Thyroid gland (tissue), 4 donors: ENCODE measurements around the gene RASL12. TPM values are rescaled to one million over a fixed set of nuclear protein-coding genes. Genes with fewer than 3 reads are reported as not detected.
"Not testable (repeated sequence)": the region's sequence is repeated elsewhere in the genome, so short reads cannot be mapped to it uniquely, and the experiment has no call there.

ENCODE experiments used
- DNase-seq, 2 donors: peaks; one replicate each; pipeline ENCODE4 v3.0.0-alpha.2; 2019
- H3K27ac ChIP-seq, 3 donors: fragments of 200-600 bp; sonication (generic); 1 replicate in 2 of 3; 2 replicates in 1 of 3; pipeline ENCODE4 v1.5.1; 2016 to 2019; ENCODE audit warnings: mild to moderate bottlenecking in 1 of 3, moderate library complexity in 1 of 3
- H3K27me3 ChIP-seq: fragments of 200-600 bp; sonication (generic); one replicate; pipeline ENCODE4 v1.5.1; 2019
- H3K36me3 ChIP-seq, 2 donors: fragments of 200-600 bp; sonication (generic); one replicate each; pipeline ENCODE4 v1.5.1; 2016 to 2019
- H3K4me1 ChIP-seq, 2 donors: fragments of 200-600 bp; sonication (generic); one replicate each; pipeline ENCODE4 v1.5.1; 2017 to 2019
- H3K4me3 ChIP-seq, 3 donors: fragments of 200-600 bp; sonication (generic); replicated peaks in 1 of 3; 1 replicate in 2 of 3; 2 replicates in 1 of 3; pipeline ENCODE4 v1.5.1; 2016; ENCODE audit warnings: mild to moderate bottlenecking in 1 of 3
- H3K9me3 ChIP-seq: fragments of 200-600 bp; sonication (generic); one replicate; pipeline ENCODE4 v1.5.1; 2017
- POLR2A ChIP-seq, 2 donors: fragments of 450-650 bp; IDR thresholded peaks; one replicate each; pipeline ENCODE4 v1.6.1; 2017; ENCODE audit warnings: antibody characterized with exemption in 2 of 2, mild to moderate bottlenecking in 2 of 2, moderate library complexity in 1 of 2
- WGBS, 2 donors: methylation state at CpG; one replicate each; pipeline ENCODE4 v1.1.5; 2017; 5-methylcytosine and 5-hydroxymethylcytosine counted together
- intact Hi-C: fragments of 100-400 bp; cut with DNase I; formaldehyde crosslinking; loops from one replicate; pipeline ENCODE4 v1.15.1; 2023
- total RNA-seq, 4 donors: library from RNA; depleted of rRNA; stranded (reverse); fragments of >200 nt; gene quantifications; one replicate each; pipeline ENCODE4 v1.2.3, GENCODE V29; 2016
- TF ChIP-seq, protein P1 (sequence below), 6 experiments: fragments of 200-600 bp in 3 of 6; fragments of 450-650 bp in 3 of 6; sonication (generic) in 3 of 6; IDR thresholded peaks; one replicate each; pipeline ENCODE4 v1.5.1; 2016 to 2019; ENCODE audit warnings: antibody characterized with exemption in 6 of 6, mild to moderate bottlenecking in 2 of 6, inconsistent platforms in 1 of 6, moderate library complexity in 1 of 6

RASL12 gene
- total RNA-seq, 4 donors from 2014 or later = 5.1 to 12.5 (median 7.7) TPM

DNA sequence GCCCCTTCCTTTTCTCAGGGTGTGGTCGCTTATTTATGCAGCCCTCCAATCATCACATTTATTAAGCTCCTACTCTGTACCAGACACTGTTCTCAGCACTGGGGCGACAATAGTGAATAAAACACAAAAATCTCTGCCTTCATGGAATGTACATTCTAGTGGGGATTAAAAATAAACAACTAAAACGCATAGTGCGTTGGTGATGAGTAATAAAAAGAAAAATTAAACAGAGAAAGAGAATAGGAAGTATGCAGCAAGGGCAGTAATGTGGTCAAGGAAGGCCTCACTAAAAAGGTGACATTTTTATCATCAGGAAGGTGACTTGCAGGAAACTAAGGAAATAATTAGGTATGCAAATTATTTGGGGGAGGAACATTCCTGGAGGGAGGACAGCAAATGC lies 17.5 kb downstream of the RASL12 start:
- H3K4me3 ChIP-seq = no peak overlapping the region
- no peaks in the 10 kb centered on the region for H3K27me3 ChIP-seq
- H3K27ac ChIP-seq = no peak overlapping the region
- H3K4me1 ChIP-seq = peaks cover 0 to 11% of the 10 kb centered on the region in 2 donors
- TF ChIP-seq, protein P1, sequence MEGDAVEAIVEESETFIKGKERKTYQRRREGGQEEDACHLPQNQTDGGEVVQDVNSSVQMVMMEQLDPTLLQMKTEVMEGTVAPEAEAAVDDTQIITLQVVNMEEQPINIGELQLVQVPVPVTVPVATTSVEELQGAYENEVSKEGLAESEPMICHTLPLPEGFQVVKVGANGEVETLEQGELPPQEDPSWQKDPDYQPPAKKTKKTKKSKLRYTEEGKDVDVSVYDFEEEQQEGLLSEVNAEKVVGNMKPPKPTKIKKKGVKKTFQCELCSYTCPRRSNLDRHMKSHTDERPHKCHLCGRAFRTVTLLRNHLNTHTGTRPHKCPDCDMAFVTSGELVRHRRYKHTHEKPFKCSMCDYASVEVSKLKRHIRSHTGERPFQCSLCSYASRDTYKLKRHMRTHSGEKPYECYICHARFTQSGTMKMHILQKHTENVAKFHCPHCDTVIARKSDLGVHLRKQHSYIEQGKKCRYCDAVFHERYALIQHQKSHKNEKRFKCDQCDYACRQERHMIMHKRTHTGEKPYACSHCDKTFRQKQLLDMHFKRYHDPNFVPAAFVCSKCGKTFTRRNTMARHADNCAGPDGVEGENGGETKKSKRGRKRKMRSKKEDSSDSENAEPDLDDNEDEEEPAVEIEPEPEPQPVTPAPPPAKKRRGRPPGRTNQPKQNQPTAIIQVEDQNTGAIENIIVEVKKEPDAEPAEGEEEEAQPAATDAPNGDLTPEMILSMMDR (IDR thresholded peaks at IDR 0.05) = no peak
- TF ChIP-seq POLR2A (IDR thresholded peaks at IDR 0.05) = no peak
- no peaks in the 10 kb centered on the region for H3K36me3 ChIP-seq
- DNase-seq = no peak
- 65 to 74% methylated on average over 4 of the region's 4 CpGs for WGBS, 2 donors
- intact Hi-C loops = loop anchor here (5.0 kb wide), 1 partner anchor 52 kb away; no protein-coding TSS in a partner anchor
- no peaks in the 10 kb centered on the region for H3K9me3 ChIP-seq

DNA sequence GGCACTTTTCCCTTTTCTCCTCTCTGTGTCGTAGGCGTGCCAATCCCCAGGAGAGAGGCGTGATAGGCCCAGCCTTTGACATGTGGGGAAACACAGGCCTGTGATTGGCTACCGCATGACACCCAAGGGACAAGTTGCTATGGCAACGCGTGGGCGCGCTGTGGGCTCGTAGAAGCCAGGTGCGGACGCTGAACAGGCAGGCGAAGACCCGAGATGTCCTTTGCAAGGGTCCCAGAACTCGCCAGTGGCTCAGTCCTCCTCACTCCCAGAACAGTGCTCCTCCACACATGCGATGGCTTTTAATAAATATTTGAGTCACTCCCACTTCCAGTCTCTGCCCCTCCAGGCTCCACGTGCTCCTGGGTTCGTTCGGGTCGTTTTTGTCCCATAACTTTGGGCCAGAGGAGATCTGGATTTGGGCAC lies 18.4 kb downstream of the RASL12 start:
- no peak for TF ChIP-seq POLR2A (IDR thresholded peaks at IDR 0.05)
- TF ChIP-seq, protein P1 (IDR thresholded peaks at IDR 0.05) = no peak
- intact Hi-C loops = no loop called here
- Histone ChIP-seq H3K27ac (no peak overlapping the region), H3K4me1 (peaks cover 0 to 11% of the 10 kb centered on the region in 2 donors), H3K9me3 (no peaks in the 10 kb centered on the region), H3K4me3 (peak overlapping the region in 1 of 3 donors; percentile 12), H3K27me3 (no peaks in the 10 kb centered on the region), H3K36me3 (no peaks in the 10 kb centered on the region)
- DNase-seq = peak; percentile 90 to 93
- 9 to 10% methylated on average over 18 to 19 of the region's 19 CpGs for WGBS, 2 donors

DNA sequence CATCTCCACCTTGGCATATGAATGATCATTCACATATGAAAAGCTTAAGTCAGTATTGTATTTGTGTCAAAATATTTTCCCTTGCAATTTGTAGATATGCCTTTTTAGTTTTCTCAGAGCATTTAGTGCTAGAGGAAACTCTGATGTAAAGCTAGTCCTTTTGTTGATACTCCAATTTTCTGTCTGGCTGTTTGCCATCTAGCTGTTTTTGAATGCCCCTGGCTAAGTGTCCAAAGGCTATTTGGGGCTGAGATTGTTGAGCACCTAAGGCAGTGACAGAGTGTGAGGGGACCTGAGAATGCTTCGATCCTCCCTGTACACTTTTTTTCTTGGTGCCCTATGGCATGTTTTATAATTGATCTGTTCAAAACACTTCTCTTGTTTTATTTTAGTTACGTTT lies 19.6 kb downstream of the RASL12 start:
- DNase-seq = no peak
- WGBS, 2 donors = 42 to 52% methylated on average over 2 of the region's 2 CpGs
- Histone ChIP-seq H3K36me3 (no peaks in the 10 kb centered on the region), H3K4me1 (peaks cover 0 to 9% of the 10 kb centered on the region in 2 donors), H3K27ac (no peak overlapping the region), H3K9me3 (no peaks in the 10 kb centered on the region), H3K4me3 (no peak overlapping the region), H3K27me3 (no peaks in the 10 kb centered on the region)
- TF ChIP-seq, protein P1 (IDR thresholded peaks at IDR 0.05) = no peak
- TF ChIP-seq POLR2A (IDR thresholded peaks at IDR 0.05) = no peak
- intact Hi-C loops = no loop called here

DNA sequence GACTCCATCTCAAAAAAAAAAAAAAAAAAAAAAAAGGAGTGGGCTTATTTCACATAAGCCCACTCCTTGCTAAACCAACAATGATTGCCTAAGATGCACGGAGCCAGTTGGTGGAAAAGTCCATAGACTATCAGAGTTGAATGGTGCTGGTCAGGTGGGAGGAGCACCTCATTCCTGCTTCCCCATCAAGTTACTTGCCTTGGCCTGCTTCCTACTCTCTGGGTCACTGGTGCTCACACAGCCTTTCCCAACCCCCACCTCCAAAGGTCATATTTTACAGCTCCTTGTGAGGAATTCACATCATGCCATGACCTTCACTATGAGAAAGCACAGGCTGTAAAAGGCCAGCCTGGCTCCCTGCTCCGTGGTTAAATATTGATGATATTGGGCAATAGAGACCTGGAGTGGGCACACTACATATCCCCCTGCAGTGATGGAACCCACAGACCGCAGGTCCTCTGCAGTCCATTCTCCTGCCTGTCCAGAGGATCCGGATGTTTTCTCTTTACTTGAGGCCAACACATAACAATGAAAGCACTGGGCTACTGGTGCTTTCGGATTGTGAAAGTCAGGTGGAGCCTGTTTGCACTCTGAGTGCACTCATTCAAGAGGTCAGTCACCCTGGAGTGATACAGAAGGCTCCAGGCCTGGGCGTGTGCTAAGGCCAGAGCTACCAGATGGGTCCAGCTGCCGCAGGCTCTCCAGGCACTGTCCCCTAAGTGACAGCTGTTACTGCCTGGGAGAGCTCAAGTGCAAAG lies 22.9 kb downstream of the RASL12 start, which contains the start of gene SLC51B:
TSS of gene SLC51B (plus strand) at position 664 of the 758 bp plus-strand sequence. CDS start 4,618 bp downstream, outside the sequence.
- Histone ChIP-seq H3K9me3 (no peaks in the 10 kb centered on the region), H3K27ac (no peak within 1 kb of the TSS), H3K27me3 (no peaks in the 10 kb centered on the region), H3K36me3 (no peaks in the 10 kb centered on the region), H3K4me3 (no peak within 1 kb of the TSS), H3K4me1 (peaks cover 0 to 9% of the 10 kb centered on the region in 2 donors)
- WGBS, 2 donors = 71 to 82% methylated on average over 7 of the region's 7 CpGs
- no peak for TF ChIP-seq POLR2A (IDR thresholded peaks at IDR 0.05)
- TF ChIP-seq, protein P1 (IDR thresholded peaks at IDR 0.05) = no peak
- intact Hi-C loops = no loop called here
- DNase-seq = no peak

DNA sequence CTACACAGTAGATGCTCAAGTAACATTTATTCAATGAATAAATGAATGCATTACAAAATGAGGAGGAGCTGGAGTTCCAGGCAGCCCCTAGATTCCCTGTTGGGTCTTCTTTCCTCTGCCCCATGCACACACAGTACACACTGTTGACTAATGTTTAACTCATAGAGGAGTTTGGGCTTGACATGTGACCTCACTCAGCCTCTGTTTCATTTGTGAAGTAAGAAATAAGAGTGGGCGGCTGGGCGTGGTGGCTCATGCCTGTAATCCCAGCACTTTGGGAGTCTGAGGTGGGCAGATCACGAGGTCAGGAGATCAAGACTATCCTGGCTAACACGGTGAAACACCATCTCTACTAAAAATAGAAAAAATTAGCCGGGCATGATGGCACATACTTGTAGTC lies 23.6 kb downstream of the RASL12 start:
- H3K4me1 ChIP-seq, H3K36me3 ChIP-seq, DNase-seq, H3K27ac ChIP-seq, intact Hi-C loops, H3K4me3 ChIP-seq, H3K27me3 ChIP-seq, H3K9me3 ChIP-seq: not testable (repeated sequence)
- 87 to 90% methylated on average over 5 of the region's 5 CpGs for WGBS, 2 donors
